ENCODE data around the gene SPIRE1.
"Not testable (repeated sequence)": the region's sequence is repeated elsewhere in the genome, so short reads cannot be mapped to it uniquely, and the experiment has no call there.

Gene SPIRE1

DNA sequence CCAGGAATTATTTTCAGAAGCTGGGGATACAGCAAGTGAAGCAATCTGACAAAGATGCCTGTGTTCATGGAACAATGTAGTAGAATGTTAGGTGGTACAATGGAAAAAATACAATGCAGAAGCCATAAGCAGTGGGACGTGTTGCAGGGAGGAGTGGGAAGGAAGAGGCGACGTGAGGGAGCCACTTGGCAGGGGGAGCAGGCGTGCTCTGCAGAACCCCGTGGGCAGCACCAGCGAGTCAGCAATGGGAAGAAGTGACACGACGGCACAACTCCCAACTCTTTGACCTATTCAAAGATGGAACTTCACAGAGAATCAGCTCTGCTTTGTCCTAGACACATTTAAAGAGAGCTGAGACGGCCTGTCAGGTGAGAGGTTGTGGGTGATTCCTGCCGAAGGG, 219.7 kb downstream of the SPIRE1 start:
- no peak for DNase-seq

DNA sequence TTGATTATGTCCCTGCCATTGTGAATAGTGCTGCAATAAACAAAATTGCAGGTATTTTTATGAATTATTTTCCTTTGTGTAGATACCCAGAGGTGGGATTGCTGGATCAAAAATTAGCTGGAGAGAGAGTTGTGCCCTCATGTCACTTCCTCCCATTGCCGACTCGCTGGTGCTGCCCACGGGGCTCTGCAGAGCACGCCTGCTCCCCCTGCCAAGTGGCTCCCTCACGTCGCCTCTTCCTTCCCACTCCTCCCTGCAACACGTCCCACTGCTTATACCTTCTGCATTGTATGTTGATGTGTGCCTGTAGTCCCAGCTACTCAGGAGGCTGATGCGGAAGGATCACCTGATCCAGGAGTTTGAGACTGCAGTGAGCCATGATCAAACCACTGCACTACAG, 222.0 kb downstream of the SPIRE1 start:
- DNase-seq = no peak

DNA sequence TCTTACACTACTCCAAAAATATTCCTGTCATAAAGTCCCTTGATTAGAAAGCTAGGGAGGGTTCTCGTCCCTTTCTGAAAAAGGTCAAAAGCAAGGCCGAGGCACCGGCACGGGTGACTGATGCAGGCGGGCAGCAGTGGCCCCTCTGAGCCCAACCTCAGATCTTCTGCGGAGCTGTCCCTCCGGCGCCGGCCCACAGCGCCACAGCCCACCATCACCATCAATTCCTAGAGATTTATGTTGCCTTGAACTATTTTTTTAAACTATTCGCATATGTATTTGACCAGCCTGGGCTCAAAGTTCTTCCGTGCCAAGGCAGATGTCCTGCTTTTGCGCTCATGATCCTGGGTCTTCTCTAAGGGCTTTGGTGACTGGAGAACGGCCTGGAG, 223.4 kb downstream of the SPIRE1 start:
- DNase-seq = no peak

DNA sequence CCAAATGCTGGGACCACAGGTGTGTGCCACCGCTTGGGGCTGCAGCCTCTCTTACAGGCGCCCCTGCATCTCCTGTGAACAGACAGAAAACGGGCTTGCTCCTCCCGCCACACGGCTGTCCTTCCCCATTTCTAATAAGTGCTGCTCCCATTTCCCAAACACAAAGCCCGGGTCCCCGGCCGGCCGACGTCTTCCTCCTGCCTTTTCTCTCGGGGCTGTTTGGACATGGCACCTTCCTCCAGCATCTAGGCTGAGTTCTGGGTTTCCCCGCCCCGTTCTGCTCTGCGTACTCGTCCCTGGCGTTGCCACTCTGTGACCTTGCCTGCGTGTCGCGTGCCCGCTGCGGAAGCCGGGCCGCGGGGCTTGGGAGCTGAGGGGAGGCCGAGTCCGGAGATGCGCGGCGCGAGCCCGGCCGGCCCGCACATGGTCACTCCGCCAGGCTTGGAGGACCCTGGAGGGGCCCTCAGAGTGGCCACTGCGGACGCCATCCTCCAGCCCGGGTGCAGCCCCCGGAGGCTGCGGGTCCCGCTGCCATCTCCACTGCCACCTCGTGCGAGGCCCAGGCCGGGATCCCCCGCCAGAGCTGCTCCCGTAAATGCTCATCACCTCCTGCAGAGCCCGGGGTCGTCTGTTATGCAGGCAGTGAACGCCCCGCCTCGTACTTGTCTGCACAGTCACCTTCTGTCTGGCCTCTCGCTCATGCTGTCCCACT, 223.9 kb downstream of the SPIRE1 start:
- no peak for DNase-seq

DNA sequence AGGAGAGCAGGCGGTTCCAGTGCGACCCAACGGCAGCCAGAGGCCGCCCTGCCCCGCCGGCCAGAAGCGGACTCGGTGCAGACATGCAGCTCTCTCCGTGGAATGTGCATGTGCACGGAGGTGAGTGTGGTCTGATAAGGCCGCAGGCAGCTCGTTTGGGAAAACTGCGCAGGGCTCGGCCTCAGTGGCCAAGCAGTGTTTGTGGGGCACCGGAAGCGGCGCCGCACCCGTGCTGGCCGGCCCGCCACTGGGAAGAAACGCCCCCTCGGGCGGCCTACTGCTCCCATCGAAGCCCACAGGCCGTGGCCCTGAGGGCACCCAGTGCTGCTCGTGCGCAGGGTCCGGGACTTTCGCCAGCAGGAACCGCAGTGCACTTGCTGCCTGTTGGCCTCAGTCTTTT, 225.0 kb downstream of the SPIRE1 start:
- no peak for DNase-seq

DNA sequence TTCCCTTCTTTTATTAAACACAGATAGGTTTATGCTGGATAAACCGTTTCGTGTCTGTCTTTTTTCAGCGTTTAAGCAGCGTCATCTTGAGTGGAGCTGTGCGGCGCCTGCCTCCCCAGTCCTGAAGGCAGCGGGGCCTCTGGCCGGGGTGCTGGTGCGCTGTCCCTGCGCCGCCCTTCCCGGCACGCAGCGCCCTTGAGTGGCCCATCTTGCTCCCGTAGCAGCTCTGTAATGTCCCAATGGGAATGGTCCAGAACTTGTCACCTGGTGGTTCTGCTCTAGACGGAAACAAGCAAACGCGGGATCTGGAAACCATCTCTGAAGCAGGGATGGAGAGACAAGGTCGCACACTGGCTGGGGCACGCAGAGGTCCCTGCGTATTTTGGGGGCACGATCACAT, 225.7 kb downstream of the SPIRE1 start:
- no peak for DNase-seq

DNA sequence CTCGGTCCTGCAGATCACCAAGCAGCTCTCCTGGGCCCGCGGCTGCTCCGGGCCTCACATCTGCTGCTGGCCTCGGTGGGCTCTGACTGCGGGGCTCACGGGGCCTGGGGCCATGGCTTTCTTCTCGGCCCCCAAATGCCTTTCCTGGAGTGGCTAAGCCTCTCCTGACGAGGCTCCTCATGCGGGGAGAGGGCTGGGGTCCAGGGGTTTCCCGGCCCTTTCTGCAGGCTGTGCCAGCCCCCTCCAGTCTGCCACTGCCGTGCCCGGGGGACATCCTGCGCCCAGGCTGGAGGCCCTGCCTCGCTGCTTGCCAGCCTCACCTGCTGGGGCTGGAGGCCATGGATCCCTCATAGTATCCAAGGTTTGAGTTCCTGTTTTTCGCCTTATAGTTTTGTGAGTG, 226.3 kb downstream of the SPIRE1 start:
- DNase-seq = no peak

DNA sequence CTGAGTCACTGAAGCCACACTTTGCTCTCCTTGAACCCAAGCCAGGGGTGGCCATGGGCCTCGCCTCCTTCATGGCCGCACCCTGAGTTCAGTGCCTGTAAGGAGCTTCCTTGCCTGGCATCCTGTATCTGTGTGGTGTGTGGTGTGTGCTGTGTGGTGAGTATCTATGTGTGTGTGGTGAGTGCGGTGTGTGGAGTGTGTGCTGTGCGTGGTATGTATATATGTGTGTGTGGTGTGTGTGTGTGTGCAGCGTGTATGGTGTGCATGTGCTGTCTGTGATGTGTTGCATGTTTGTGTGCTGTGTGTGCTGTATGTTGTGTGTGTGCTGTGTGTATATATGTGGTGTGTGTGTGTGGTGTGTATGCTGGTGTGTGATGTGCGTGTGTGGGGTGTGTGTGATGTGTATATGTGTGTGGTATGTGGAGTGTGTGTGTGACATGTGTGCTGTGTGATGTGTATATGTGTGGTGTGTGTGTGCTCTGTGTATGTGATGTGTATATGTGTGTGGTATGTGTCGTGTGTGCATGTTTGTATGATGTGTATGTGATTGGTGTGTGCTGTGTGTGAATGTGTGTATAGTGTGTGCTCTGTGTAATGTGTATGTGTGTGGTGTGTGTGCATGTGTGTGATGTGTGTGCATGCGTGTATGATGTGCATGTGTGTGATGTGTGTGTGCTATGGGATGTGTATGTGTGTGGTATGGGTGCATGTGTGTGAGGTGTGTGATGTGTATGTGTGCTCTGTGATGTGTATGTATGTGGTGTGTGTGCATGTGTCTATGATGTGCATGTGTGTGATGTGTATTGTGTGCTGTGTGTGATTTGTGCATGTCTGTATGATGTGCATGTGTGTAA, 227.5 kb downstream of the SPIRE1 start:
- no peak for DNase-seq

DNA sequence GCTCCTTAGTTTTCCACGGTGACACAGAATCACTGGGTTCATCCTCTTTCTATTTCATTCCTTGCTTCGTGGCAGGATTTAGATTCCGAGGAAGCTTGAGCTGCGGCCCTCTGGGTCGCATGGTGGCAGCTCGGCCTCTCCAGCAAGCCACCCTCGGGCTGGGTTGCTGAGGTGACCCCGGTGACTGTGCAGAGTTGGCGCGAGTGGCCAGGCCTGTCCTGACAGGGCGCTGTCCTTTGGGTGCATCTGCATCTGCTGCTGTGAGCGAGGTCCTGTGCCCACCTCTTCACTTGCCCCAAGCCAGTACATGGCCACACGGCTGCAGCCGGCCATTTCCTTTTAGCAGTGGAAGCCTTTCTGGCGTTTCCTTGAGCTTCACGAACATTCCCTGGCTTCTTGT, 228.4 kb downstream of the SPIRE1 start:
- no peak for DNase-seq

DNA sequence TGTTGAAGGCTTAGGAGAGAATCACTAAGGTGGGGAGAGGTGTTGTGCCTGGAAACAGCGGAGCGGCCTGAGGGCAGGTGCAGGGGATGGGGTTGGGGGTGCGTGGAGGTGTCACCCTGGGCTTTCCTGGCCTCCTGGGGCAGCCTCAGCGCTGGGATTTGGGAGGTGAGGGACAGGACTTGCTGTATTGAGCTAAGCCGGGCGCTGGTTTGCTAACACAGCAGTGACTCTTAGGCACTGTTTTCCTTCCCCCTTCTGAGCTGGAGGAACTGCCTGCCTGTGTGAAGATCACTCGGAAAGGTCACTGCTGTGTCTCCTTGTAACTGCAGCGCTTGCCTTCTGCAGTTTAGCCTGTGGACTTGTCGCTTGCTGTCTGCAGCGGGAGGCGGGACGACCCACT, 229.0 kb downstream of the SPIRE1 start:
- no peak for DNase-seq

DNA sequence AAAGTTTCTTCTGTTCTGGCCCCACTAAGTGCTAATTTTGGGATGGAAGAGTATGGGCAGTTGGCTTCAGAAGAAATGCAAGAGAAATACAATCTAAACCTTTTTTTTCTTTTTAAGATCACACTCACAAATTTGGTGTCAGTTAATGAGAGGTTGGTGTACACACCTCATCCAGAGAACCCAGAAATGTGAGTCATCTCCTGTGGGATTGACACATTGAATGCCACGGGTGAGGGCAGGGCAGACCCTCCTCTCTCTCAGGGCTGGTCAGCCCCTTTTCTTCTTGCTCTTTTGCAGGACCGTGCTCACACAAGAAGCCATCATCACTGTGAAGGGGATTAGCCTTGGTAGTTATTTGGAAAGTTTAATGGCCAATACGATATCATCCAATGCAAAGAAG, 231.0 kb downstream of the SPIRE1 start:
- no peak for DNase-seq

DNA sequence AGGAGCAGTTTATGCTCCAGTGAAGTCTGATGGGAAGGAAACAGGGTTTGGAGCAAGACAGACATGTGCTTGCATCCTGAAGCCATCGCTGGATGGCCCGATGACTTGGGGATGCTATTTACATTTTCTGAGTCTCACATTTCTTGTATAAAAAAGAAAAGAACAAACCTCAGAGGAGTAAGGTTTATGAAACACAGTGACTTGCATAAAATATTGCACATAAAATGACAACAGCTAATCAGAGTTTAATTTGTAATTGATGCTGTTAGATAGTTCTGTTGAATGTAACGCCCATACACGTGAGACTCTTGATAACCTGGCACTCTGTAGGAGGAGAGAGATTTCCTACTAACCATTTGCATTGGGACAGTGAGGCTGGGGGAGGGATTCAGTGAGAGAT, 233.7 kb downstream of the SPIRE1 start:
- DNase-seq = no peak

DNA sequence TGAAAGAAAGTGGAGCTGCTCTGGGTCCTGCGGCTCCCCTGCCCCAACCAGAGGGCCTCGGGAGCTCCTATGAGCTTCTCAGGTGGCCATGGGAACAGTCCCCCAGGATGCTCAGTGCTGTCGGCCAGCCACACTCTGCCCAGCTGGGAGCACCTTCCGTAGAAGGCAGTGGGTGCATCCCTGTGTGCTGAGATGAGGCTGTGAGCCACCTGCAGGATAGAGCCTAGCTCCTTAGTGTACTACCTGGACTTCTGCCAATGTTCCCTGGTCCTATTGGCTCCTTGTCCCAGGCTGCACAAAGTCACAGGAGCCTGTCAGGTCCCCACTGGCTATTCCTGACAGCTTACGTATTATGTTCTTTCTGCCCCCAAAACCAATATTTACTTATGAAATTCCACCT, 234.1 kb downstream of the SPIRE1 start:
- DNase-seq = peak; percentile 37

DNA sequence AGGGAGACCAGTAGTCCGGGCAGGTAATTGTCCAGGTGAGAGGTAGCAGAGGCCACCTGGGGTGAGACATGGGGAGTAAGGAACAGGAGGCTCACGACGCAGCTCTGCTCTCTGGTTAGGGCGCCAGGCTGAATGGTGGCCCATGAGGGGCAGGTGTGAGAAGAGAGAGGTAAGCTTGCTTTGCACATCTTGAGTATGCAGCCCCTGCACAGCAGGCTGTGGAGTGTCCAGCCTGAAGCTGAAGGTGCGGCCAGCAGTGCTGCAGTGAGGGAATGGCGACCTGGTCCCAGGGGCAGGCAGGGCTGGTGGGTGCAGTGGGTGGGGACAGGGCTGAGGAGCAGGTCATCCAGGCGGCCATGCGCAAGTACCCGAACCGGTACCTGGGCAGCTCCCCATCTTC, 234.5 kb downstream of the SPIRE1 start:
- no peak for DNase-seq

DNA sequence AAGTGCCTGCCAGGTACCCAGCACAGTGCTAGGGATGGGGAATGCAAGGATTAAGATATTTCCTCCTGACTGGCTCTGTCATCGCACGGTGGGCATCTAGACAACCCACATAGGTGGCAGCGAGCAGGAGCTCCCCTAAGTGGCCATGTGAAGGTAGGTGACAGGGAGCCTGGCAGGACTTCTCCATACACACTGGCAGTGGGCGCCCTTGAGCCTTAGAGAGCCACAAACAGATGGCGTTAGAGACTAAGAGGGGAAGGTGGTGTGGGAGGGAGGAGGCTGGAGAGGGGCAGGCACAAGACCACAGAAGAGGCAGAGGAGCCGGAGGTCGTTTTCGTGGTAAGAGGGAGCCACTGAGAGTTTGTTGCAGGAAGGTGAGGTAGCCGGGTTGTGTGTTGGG, 235.0 kb downstream of the SPIRE1 start:
- no peak for DNase-seq

DNA sequence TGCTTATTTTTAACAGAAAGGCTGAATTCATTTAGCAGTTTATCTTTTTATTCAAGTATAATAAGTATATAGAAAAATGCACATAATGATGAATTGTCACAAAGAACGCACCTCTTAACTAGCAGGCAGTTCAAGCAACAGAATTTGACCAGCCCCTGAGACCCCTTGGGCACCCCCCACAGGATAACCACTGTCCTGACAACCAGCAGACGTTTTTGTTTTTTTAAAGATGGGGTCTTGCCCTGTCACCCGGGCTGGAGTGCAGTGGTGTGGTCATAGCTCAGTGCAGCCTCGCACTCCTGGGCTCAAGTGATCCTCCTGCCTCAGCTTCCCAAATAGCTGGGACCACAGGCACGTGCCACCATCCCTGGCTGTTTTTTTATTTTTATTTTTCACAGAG, 236.2 kb downstream of the SPIRE1 start:
- no peak for DNase-seq

DNA sequence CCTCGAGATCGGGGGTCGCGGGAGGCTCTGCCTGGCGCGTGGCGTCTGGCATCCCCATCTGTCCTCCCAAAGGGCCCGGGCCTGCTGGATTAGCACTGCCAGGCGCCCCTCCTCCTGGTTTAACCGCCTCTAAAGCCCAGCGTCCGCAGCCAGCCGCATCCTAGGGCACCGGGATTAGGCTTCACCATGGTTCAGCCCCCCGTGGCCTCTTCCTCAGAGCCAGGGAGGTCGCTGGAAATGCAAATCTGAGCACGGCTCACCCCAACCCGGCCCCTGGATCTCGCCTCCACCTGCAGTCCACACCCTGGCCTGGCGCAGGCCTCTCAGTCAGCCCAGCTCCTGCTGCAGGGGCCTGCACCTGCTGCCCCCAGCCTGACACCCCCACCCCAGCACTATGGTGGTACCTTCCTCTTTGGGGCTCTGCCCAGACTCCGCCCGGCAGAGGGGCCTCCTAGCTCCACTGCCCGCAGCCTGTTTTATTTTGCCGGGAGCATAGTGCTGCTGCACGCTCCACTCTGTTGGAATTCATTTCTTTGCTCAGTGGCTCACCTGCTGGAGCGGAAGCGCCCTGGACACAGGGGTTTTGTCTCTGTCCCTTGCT, 237.0 kb downstream of the SPIRE1 start:
- peak; percentile 16 for DNase-seq

DNA sequence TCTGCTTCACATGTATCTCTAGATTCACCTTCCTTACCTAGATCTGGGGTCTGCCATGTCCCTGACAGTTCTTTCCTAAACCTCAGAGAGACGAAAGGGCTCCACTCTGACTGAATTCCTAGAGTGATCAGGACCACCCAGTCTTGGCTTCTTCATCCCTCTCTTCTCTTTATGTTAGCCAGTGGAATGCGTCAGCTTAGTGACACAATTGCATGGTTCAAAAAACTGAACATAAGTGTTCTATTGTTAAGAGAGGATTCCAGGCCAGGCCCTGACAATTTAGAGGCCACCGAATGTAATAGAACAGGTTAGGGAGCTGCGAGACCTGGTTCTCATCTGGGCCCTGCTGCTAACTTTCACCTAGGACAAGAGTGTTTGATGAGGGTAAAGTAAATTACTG, 240.2 kb downstream of the SPIRE1 start:
- no peak for DNase-seq

DNA sequence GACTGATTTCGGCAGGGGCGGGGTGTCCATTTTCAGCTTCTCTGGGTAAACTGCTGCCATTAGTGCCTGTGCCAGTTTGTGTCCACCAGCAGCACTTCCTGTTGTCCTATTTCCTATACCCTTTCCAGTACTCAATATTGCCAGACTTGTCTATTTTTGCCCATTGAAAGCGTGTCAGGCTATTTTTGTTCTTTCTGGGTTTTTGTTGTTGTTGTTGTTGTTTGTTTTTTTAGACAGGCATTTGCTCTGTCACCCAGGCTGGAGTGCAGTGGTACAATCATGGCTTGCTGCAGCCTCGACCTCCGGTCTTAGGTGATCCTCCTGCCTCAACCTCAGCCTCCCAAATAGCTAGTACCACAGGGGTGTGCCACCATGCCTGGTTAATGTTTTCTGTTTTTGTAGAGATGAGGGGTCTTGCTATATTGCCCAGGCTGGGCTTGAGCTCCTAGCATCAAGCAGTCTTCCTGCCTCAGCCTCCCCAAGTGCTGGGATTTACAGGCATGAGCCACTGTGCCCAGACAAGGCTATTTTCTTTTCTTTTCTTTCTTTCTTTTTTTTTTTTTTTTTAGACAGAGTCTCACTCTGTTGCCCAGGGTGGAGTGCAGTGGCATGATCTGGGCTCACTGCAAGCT, 241.7 kb downstream of the SPIRE1 start:
- DNase-seq = no peak

DNA sequence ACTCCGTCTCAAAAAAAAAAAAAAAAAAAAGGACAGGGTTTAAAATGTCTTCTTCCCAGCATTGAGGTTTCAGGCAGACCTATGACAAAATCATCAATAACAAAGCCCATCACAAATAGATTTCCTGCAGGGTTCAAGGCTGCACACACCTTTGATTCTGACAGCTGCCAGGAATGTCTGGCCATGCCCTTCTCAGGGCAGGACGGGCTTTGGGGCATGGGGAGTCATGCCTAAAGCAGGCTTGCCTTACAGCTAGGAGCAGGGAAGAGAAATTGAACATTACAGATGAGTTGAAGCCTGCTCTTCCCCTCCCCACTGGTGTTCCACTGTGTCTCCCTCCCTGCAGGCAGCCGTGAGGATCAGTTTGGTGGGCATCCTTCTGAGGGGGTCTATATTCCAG, 246.5 kb downstream of the SPIRE1 start:
- DNase-seq = no peak

DNA sequence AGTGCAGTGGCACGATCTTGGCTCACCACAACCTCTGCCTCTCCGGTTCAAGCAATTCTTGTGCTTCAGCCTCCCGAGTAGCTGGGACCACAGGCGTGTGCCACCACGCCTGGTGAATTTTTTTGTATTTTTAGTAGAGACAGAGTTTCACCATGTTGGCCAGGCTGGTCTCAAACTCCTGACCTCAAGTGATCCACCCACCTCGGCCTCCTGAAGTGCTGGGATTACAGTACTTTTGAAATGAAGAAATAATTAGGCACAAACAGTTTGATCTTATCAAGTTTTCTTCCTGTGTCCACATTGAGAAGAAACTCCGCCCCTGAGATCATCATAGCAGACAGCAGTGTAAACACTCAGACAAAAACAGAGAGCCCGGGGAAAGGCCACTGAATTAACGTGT, 247.2 kb downstream of the SPIRE1 start:
- not testable (repeated sequence) for DNase-seq

DNA sequence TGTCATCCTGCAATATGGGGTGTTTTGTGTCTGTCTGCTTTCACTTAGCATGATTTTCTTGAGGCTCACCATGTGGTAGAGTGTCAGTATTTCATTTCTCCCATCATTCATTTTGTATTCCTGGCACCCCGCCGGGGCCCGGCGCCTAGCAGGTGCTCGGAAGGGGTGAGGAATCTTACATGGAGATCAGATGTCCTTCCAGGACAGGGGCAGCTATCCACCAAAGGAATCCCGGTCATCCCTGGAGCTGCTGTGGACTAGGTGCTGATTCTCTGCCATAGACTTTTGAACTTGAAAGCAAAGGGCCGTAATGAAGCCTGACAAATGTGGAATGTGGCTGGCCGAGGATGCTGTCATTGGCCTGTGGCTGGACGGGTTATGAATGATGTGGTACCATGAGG, 247.8 kb downstream of the SPIRE1 start:
- no peak for DNase-seq

DNA sequence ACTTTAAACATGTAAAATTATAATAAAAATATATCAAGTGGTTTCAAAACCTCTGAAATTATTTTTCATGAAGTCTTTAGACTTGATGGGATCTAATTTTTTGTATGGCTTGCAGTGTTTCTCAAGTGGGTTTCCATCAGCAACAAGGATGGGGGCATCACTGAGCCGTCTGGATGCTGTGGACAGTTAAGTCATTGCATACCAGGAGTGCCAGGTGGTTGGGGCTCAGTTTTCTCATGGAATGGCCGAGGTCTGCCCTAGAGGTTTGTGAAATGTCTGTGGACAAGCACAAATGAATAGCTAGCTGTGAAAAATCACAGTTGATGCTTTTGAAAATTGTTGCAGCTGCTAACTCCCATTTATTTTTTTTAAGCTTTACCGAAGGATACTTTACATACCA, 248.4 kb downstream of the SPIRE1 start:
- DNase-seq = no peak

Data from SHP77 treated with DMSO at 0.1 percent for 48 hours (cell line).